Measurements from ENCODE around the gene PRKCH. TPM values are rescaled to one million over a fixed set of nuclear protein-coding genes. Genes with fewer than 3 reads are reported as not detected.

PRKCH gene
- total and polyA plus RNA-seq, 7 experiments from 2014 or later, result 191 to 359 (median 314) TPM

GRCh38 chr14:61355892-61356325, 34.5 kb downstream of the PRKCH start:
- H3K27me3 ChIP-seq (ENCODE audit: control insufficient read depth in 2 of 2, insufficient read depth in 2 of 2, low read length in 2 of 2), result no peaks in the 10 kb centered on the region
- ATAC-seq (peak; percentile 46), DNase-seq (peak in 2 of 9 donors; percentile 50 to 73)
- H3K9me3 ChIP-seq (ENCODE audit: control insufficient read depth in 2 of 3, low read length in 3 of 3), result no peaks in the 10 kb centered on the region
- Mint-ChIP-seq H3K9me3 (no peaks in the 10 kb centered on the region), H3K36me3 (peaks cover 4 to 34% (median 26%) of the 10 kb centered on the region in 5 donors), H3K4me1 (peaks cover 0 to 96% (median 74%) of the 10 kb centered on the region in 7 donors), H3K27me3 (no peaks in the 10 kb centered on the region), H3K27ac (peak overlapping the region in 8 of 9 donors; percentile 68 to 97 (median 89)), H3K4me3 (peak overlapping the region; percentile 65 to 97 (median 80))
- intact Hi-C loops (cut with micrococcal nuclease), result loop anchor here (1.0 to 5.0 kb wide), 5 partner anchors 9 to 34 kb away; partner anchors contain the start of gene PRKCH (in 2 of the 2)
- H3K4me1 ChIP-seq (ENCODE audit: control insufficient read depth in 2 of 2, insufficient read depth in 2 of 2, low read length in 2 of 2), result peaks cover 93% of the 10 kb centered on the region in 2 donors
- CTCF ChIA-PET, result no interaction called here
- POLR2A ChIA-PET, result no interaction called here
- H3K27ac ChIP-seq (ENCODE audit: low read depth, low read length), result peak overlapping the region; percentile 14
- H3K36me3 ChIP-seq (ENCODE audit: control insufficient read depth in 2 of 3, insufficient read depth in 3 of 3, low read length in 3 of 3), result peaks cover 0 to 6% (median 0%) of the 10 kb centered on the region in 3 experiments
- H3K4me3 ChIP-seq (ENCODE audit: low read length), result peak overlapping the region; percentile 15

- ChIA-PET POLR2A (interaction anchor here (0.6 to 2.0 kb wide), 7 partner anchors 10 to 29 kb away, joined by 3 to 12 read pairs (median 3); no protein-coding TSS in a partner anchor), CTCF (interaction anchor here (1.6 to 1.7 kb wide), 3 partner anchors 13 to 32 kb away, joined by 4 to 6 read pairs (median 4); no protein-coding TSS in a partner anchor)
- Mint-ChIP-seq H3K36me3 (peaks cover 4 to 40% (median 29%) of the 10 kb centered on the region in 5 donors), H3K4me1 (peaks cover 0 to 91% (median 68%) of the 10 kb centered on the region in 7 donors), H3K27me3 (no peaks in the 10 kb centered on the region), H3K9me3 (no peaks in the 10 kb centered on the region), H3K4me3 (peak overlapping the region; percentile 39 to 97 (median 68)), H3K27ac (peak overlapping the region in 8 of 9 donors; percentile 40 to 97 (median 89))
- H3K4me1 ChIP-seq (ENCODE audit: control insufficient read depth in 2 of 2, insufficient read depth in 2 of 2, low read length in 2 of 2), result peaks cover 89 to 93% of the 10 kb centered on the region in 2 donors
- no peak for DNase-seq
- no peak for ATAC-seq
- H3K27ac ChIP-seq (ENCODE audit: low read depth, low read length), result no peak overlapping the region
- intact Hi-C loops (cut with micrococcal nuclease), result loop anchor here (1.0 to 5.0 kb wide), 3 partner anchors 8 to 35 kb away; partner anchors contain the start of gene PRKCH (in 2 of the 2)
- H3K27me3 ChIP-seq (ENCODE audit: control insufficient read depth in 2 of 2, insufficient read depth in 2 of 2, low read length in 2 of 2), result no peaks in the 10 kb centered on the region
- no peak overlapping the region for H3K4me3 ChIP-seq (ENCODE audit: low read length)
- H3K9me3 ChIP-seq (ENCODE audit: control insufficient read depth in 2 of 3, low read length in 3 of 3), result no peaks in the 10 kb centered on the region
- H3K36me3 ChIP-seq (ENCODE audit: control insufficient read depth in 2 of 3, insufficient read depth in 3 of 3, low read length in 3 of 3), result peaks cover 0 to 6% (median 0%) of the 10 kb centered on the region in 3 experiments
These were observed 35.7 kb downstream of the PRKCH start for GRCh38 chr14:61357123-61357522.

GRCh38 chr14:61358554-61359226, 37.3 kb downstream of the PRKCH start:
- peaks cover 4 to 40% (median 29%) of the 10 kb centered on the region in 5 donors for H3K36me3 Mint-ChIP-seq

GRCh38 chr14:61360796-61361525, 39.6 kb downstream of the PRKCH start:
- peak overlapping the region; percentile 9 for H3K27ac ChIP-seq (ENCODE audit: low read depth, low read length)
- ChIA-PET POLR2A (interaction anchor here (0.8 to 2.6 kb wide), 8 partner anchors 11 to 345 kb away, joined by 3 to 9 read pairs (median 4); no protein-coding TSS in a partner anchor), CTCF (interaction anchor here (1.1 kb wide), 1 partner anchor 16 kb away, joined by 4 read pairs; no protein-coding TSS in a partner anchor)
- peaks cover 0 to 6% (median 0%) of the 10 kb centered on the region in 3 experiments for H3K36me3 ChIP-seq (ENCODE audit: control insufficient read depth in 2 of 3, insufficient read depth in 3 of 3, low read length in 3 of 3)
- no peaks in the 10 kb centered on the region for H3K27me3 Mint-ChIP-seq
- peaks cover 0 to 53% (median 40%) of the 10 kb centered on the region in 7 donors for H3K4me1 Mint-ChIP-seq
- DNase-seq, result no peak
- H3K27me3 ChIP-seq (ENCODE audit: control insufficient read depth in 2 of 2, insufficient read depth in 2 of 2, low read length in 2 of 2), result no peaks in the 10 kb centered on the region
- H3K9me3 ChIP-seq (ENCODE audit: control insufficient read depth in 2 of 3, low read length in 3 of 3), result no peaks in the 10 kb centered on the region
- peaks cover 4 to 35% (median 24%) of the 10 kb centered on the region in 5 donors for H3K36me3 Mint-ChIP-seq
- peaks cover 75 to 89% of the 10 kb centered on the region in 2 donors for H3K4me1 ChIP-seq (ENCODE audit: control insufficient read depth in 2 of 2, insufficient read depth in 2 of 2, low read length in 2 of 2)
- H3K4me3 Mint-ChIP-seq, result peak overlapping the region in 9 of 10 donors; percentile 10 to 97 (median 64)
- H3K4me3 ChIP-seq (ENCODE audit: low read length), result no peak overlapping the region
- ATAC-seq, result peak; percentile 35
- H3K27ac Mint-ChIP-seq, result peak overlapping the region in 7 of 9 donors; percentile 36 to 89 (median 61)
- H3K9me3 Mint-ChIP-seq, result no peaks in the 10 kb centered on the region
- intact Hi-C loops (cut with micrococcal nuclease), result loop anchor here in 1 of 2 donors (1.0 kb wide), 2 partner anchors 8 to 11 kb away; no protein-coding TSS in a partner anchor

More at GRCh38 chr14:61358554-61359226, 37.3 kb downstream of the PRKCH start:
- H3K4me1 ChIP-seq (ENCODE audit: control insufficient read depth in 2 of 2, insufficient read depth in 2 of 2, low read length in 2 of 2), result peaks cover 77 to 92% of the 10 kb centered on the region in 2 donors
- CTCF ChIA-PET, result no interaction called here
- peaks cover 0 to 6% (median 0%) of the 10 kb centered on the region in 3 experiments for H3K36me3 ChIP-seq (ENCODE audit: control insufficient read depth in 2 of 3, insufficient read depth in 3 of 3, low read length in 3 of 3)
- Mint-ChIP-seq H3K4me1 (peaks cover 0 to 76% (median 56%) of the 10 kb centered on the region in 7 donors), H3K27me3 (no peaks in the 10 kb centered on the region), H3K4me3 (peak overlapping the region; percentile 28 to 97 (median 72)), H3K27ac (peak overlapping the region in 8 of 9 donors; percentile 39 to 97 (median 84)), H3K9me3 (no peaks in the 10 kb centered on the region)
- H3K4me3 ChIP-seq (ENCODE audit: low read length), result peak overlapping the region; percentile 6
- DNase-seq (no peak), ATAC-seq (no peak)
- POLR2A ChIA-PET, result interaction anchor here (0.6 to 2.0 kb wide), 9 partner anchors 10 to 72 kb away, joined by 3 to 12 read pairs (median 4); no protein-coding TSS in a partner anchor
- intact Hi-C loops (cut with micrococcal nuclease), result loop anchor here (1.0 to 5.0 kb wide), 2 partner anchors 8 to 36 kb away; partner anchors contain the start of gene PRKCH (in 2 of the 2)
- H3K9me3 ChIP-seq (ENCODE audit: control insufficient read depth in 2 of 3, low read length in 3 of 3), result no peaks in the 10 kb centered on the region
- peak overlapping the region; percentile 17 for H3K27ac ChIP-seq (ENCODE audit: low read depth, low read length)
- H3K27me3 ChIP-seq (ENCODE audit: control insufficient read depth in 2 of 2, insufficient read depth in 2 of 2, low read length in 2 of 2), result no peaks in the 10 kb centered on the region

- intact Hi-C loops (cut with micrococcal nuclease), result no loop called here
- Histone ChIP-seq H3K4me3 (ENCODE audit: low read length) (no peak overlapping the region), H3K27me3 (ENCODE audit: control insufficient read depth in 2 of 2, insufficient read depth in 2 of 2, low read length in 2 of 2) (no peaks in the 10 kb centered on the region), H3K27ac (ENCODE audit: low read depth, low read length) (peak overlapping the region; percentile 12), H3K9me3 (ENCODE audit: control insufficient read depth in 2 of 3, low read length in 3 of 3) (no peaks in the 10 kb centered on the region), H3K36me3 (ENCODE audit: control insufficient read depth in 2 of 3, insufficient read depth in 3 of 3, low read length in 3 of 3) (peaks cover 0 to 6% (median 0%) of the 10 kb centered on the region in 3 experiments), H3K4me1 (ENCODE audit: control insufficient read depth in 2 of 2, insufficient read depth in 2 of 2, low read length in 2 of 2) (peaks cover 75 to 90% of the 10 kb centered on the region in 2 donors)
- Mint-ChIP-seq H3K4me3 (peak overlapping the region in 1 of 10 donors; percentile 15), H3K36me3 (peaks cover 3 to 35% (median 20%) of the 10 kb centered on the region in 5 donors), H3K27me3 (no peaks in the 10 kb centered on the region), H3K27ac (peak overlapping the region in 4 of 9 donors; percentile 16 to 61 (median 60)), H3K4me1 (peaks cover 0 to 42% (median 34%) of the 10 kb centered on the region in 7 donors), H3K9me3 (peaks cover 0 to 1% (median 0%) of the 10 kb centered on the region in 11 donors)
- ATAC-seq, result no peak
- ChIA-PET POLR2A (interaction anchor here (0.5 to 2.6 kb wide), 7 partner anchors 14 to 90 kb away, joined by 3 to 9 read pairs (median 3); partner anchors contain the start of gene PRKCH), CTCF (no interaction called here)
- no peak for DNase-seq
These were observed 40.8 kb downstream of the PRKCH start for GRCh38 chr14:61362072-61362750.

All from naive thymus-derived CD4-positive, alpha-beta T cell (primary cell).